Natural killer cell (primary cell): ENCODE results near the gene TMEM88. TPM values are rescaled to one million over a fixed set of nuclear protein-coding genes. Genes with fewer than 3 reads are reported as not detected.

Experiments
- ATAC-seq, 3 donors: fragments of 150-1000 bp in 2 of 3; fragments of 200-7000 bp in 1 of 3; cut with Tn5 transposase; 1 replicate in 1 of 3; 2 replicates in 2 of 3; pipeline ENCODE4 v1.10.0; 2021; ENCODE audit warnings: mild to moderate bottlenecking in 2 of 3, moderate library complexity in 2 of 3
- DNase-seq, 2 donors: peaks; one replicate each; pipeline versions ENCODE4 v3.0.0 to v3.0.0-alpha.2; 2013 to 2021; ENCODE audit warnings: mixed read lengths in 1 of 2
- H3K27ac ChIP-seq: one replicate; pipeline ENCODE4 v1.5.1; 2013; ENCODE audit warnings: mild to moderate bottlenecking, low read length
- H3K27me3 ChIP-seq: one replicate; pipeline ENCODE4 v1.6.1; 2013; ENCODE audit warnings: low read length; ENCODE audit not compliant: control insufficient read depth, insufficient read depth
- H3K36me3 ChIP-seq: one replicate; pipeline ENCODE4 v1.6.1; 2013; ENCODE audit warnings: low read length; ENCODE audit not compliant: control insufficient read depth, insufficient read depth
- H3K4me1 ChIP-seq: one replicate; pipeline ENCODE4 v1.6.1; 2013; ENCODE audit warnings: low read length; ENCODE audit not compliant: control insufficient read depth, insufficient read depth
- H3K4me3 ChIP-seq: one replicate; pipeline ENCODE4 v1.5.1; 2013; ENCODE audit warnings: low read length
- H3K9me3 ChIP-seq: one replicate; pipeline ENCODE4 v1.6.1; 2013; ENCODE audit warnings: low read length; ENCODE audit not compliant: control insufficient read depth, insufficient read depth
- H3K27ac Mint-ChIP-seq, 2 donors: one replicate each; pipeline ENCODE4 v1.8.0; 2022; ENCODE audit warnings: mild to moderate bottlenecking in 2 of 2, mixed read lengths in 2 of 2, moderate library complexity in 1 of 2
- H3K27me3 Mint-ChIP-seq, 2 donors: one replicate each; pipeline ENCODE4 v1.8.0; 2022; ENCODE audit warnings: low read depth in 2 of 2, mixed read lengths in 2 of 2
- H3K36me3 Mint-ChIP-seq: one replicate; pipeline ENCODE4 v1.8.0; 2022; ENCODE audit warnings: mixed read lengths
- H3K4me1 Mint-ChIP-seq, 2 donors: one replicate each; pipeline ENCODE4 v1.8.0; 2022; ENCODE audit warnings: mixed read lengths in 2 of 2
- H3K4me3 Mint-ChIP-seq: one replicate; pipeline ENCODE4 v1.8.0; 2022; ENCODE audit warnings: mild to moderate bottlenecking, moderate library complexity, mixed read lengths
- H3K9me3 Mint-ChIP-seq, 2 donors: one replicate each; pipeline ENCODE4 v1.8.0; 2022; ENCODE audit warnings: mixed read lengths in 2 of 2
- WGBS: methylation state at CpG from one replicate; pipeline ENCODE4 v1.1.7; 2013; ENCODE audit warnings: missing lambda C conversion rate; ENCODE audit not compliant: insufficient coverage; 5-methylcytosine and 5-hydroxymethylcytosine counted together
- intact Hi-C: fragments of 100-400 bp; cut with micrococcal nuclease; formaldehyde crosslinking; loops from one replicate; pipeline ENCODE4 v1.14.2; 2022
- total RNA-seq, 4 donors: library from RNA; stranded (reverse); fragments of 120-200 nt in 1 of 4; gene quantifications; one replicate each; pipeline versions ENCODE4 v1.2.3 to v1.2.4, GENCODE V29; 2013 to 2022
- TF ChIP-seq, protein P1 (sequence below): fragments of 200-600 bp; IDR thresholded peaks from one replicate; pipeline ENCODE4 v1.8.0; 2022; ENCODE audit warnings: antibody characterized with exemption

The TMEM88 gene
- total RNA-seq, 3 donors from 2014 or later (not counting 1 experiment from before 2014, with no cell fraction given): 12.7 to 45.5 (median 27.6) TPM

DNA sequence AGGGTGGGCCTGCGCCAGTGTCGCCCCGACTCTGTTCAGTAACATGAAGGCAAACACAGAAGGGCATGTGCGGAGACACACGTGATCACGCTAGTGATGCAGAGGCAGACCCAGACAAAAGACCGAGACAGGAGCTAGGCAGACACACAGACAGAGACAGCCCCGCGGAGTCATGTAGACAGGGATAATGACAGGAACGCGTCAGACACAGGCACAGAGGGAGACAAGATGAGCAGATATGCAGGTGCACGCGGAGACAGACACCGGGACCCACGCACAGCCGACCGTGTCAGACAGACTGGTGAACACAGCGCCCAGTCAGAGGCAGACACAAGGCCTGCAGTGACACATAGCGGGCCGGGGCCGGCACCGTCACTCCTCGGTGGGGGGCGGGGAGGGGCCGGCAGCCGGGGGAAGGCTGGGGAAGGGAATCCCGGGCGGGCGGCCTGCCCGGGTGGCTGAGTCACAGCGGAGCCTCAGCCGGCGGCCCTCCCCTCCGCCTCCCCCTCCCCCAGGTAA lies 13.4 kb upstream of the TMEM88 start:
- Mint-ChIP-seq H3K36me3 (no peaks in the 10 kb centered on the region), H3K4me3 (peak overlapping the region; percentile 100), H3K27me3 (peaks cover 0 to 5% of the 10 kb centered on the region in 2 donors), H3K9me3 (no peaks in the 10 kb centered on the region), H3K4me1 (peaks cover 62 to 88% of the 10 kb centered on the region in 2 donors), H3K27ac (peak overlapping the region; percentile 100)
- Histone ChIP-seq H3K4me1 (peaks cover 70% of the 10 kb centered on the region), H3K27ac (peak overlapping the region; percentile 100), H3K36me3 (peaks cover 2% of the 10 kb centered on the region), H3K4me3 (peak overlapping the region; percentile 92), H3K27me3 (no peaks in the 10 kb centered on the region), H3K9me3 (no peaks in the 10 kb centered on the region)
- peak in 1 of 2 donors; percentile 96 for DNase-seq
- TF ChIP-seq, protein P1, sequence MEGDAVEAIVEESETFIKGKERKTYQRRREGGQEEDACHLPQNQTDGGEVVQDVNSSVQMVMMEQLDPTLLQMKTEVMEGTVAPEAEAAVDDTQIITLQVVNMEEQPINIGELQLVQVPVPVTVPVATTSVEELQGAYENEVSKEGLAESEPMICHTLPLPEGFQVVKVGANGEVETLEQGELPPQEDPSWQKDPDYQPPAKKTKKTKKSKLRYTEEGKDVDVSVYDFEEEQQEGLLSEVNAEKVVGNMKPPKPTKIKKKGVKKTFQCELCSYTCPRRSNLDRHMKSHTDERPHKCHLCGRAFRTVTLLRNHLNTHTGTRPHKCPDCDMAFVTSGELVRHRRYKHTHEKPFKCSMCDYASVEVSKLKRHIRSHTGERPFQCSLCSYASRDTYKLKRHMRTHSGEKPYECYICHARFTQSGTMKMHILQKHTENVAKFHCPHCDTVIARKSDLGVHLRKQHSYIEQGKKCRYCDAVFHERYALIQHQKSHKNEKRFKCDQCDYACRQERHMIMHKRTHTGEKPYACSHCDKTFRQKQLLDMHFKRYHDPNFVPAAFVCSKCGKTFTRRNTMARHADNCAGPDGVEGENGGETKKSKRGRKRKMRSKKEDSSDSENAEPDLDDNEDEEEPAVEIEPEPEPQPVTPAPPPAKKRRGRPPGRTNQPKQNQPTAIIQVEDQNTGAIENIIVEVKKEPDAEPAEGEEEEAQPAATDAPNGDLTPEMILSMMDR: no peak
- 13% methylated on average over 34 of the region's 34 CpGs for WGBS
- ATAC-seq: peak; percentile 41 to 62 (median 46)
- intact Hi-C loops: loop anchor here (5.0 to 10.0 kb wide), 6 partner anchors 91 to 534 kb away; partner anchors contain the start of genes CNTROB, CTC1, EIF5A and PFAS

DNA sequence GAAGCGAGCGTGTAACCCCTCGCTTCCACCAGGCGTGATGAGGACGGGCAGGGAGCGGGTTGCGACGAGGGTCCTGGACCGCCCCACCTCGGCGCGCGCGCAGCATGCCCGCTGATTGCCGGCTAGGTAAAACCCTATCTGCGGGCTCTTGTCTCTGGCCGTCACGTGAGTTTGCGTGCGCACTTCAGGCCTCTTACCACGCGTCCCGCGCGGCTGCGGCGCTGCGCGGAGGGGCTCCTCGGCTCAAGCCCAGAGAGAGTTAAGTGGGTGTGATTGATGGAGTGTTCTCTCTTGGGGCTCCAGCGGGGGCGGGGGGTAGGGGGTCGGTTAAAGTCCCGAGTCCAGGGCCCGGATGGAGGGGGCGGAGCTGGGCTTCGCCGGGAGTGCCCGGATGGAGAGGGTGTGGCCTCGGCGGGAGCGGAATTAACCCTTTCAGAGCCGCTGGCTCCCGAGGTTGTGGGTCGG lies 12.9 kb upstream of the TMEM88 start:
- peaks cover 58 to 88% of the 10 kb centered on the region in 2 donors for H3K4me1 Mint-ChIP-seq
- Histone ChIP-seq H3K9me3 (no peaks in the 10 kb centered on the region), H3K27me3 (no peaks in the 10 kb centered on the region), H3K4me1 (peaks cover 65% of the 10 kb centered on the region), H3K27ac (peak overlapping the region; percentile 100), H3K4me3 (peak overlapping the region; percentile 92), H3K36me3 (peaks cover 2% of the 10 kb centered on the region)
- peaks cover 0 to 4% of the 10 kb centered on the region in 2 donors for H3K27me3 Mint-ChIP-seq
- no peaks in the 10 kb centered on the region for H3K9me3 Mint-ChIP-seq
- TF ChIP-seq, protein P1: no peak
- DNase-seq (peak; percentile 90), ATAC-seq (peak; percentile 17 to 43 (median 19))
- H3K36me3 Mint-ChIP-seq: no peaks in the 10 kb centered on the region
- H3K4me3 Mint-ChIP-seq: peak overlapping the region; percentile 100
- H3K27ac Mint-ChIP-seq: peak overlapping the region; percentile 100
- WGBS: 0% methylated on average over 46 of the region's 46 CpGs
- intact Hi-C loops: loop anchor here (1.0 to 10.0 kb wide), 9 partner anchors 8 to 535 kb away; partner anchors contain the start of genes CNTROB, CTC1, EIF5A and KDM6B

DNA sequence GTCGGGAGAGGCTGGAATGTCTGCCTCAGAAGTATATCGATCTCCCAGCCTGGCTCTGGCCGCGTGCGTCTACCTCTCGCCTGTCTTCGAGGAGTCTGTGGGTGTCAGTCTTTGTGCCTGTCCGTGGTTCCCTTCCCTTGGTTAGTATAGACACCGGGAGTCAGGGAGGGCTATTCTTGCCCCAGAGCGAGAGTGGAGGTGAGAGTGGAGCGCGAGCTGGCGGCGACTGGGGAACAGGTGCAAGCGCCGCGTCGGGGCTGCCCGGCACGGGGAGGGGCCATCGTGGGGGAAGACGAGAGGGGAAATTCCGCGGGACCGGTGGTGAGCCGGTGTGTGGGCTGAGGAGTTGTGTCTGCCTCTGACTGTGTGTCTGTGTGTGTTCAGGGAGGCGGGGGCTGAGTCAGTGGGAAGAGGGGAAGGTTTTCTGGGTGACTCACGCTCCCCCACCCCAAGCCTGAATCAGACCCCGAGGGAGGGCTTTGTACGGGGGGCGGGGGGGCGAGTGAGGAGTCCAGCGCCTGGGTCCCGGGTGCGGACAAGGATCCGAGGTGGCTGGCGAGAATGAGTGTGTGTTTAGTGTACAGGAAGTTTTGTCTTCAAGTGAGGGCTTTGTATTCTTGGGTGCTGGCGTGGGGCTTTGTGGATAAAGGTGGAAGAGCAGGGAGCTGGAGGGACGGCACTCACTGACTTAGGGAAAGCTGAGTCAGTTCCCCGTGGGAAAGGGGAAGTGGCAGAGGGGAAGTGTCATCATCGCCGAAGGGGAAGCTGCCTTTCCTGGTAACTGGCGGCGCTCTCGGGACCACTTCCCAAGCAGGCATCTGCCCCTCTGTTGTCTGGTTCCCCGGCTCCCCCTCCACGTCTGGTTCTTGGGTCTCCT lies 12.2 kb upstream of the TMEM88 start:
- Histone ChIP-seq H3K27ac (peak overlapping the region; percentile 100), H3K4me3 (peak overlapping the region; percentile 92), H3K9me3 (no peaks in the 10 kb centered on the region), H3K36me3 (peaks cover 2% of the 10 kb centered on the region), H3K4me1 (peaks cover 61% of the 10 kb centered on the region), H3K27me3 (no peaks in the 10 kb centered on the region)
- peak; percentile 95 to 98 for DNase-seq
- H3K4me1 Mint-ChIP-seq: peaks cover 51 to 86% of the 10 kb centered on the region in 2 donors
- TF ChIP-seq, protein P1: no peak
- peaks cover 0 to 2% of the 10 kb centered on the region in 2 donors for H3K27me3 Mint-ChIP-seq
- intact Hi-C loops: loop anchor here (1.0 to 10.0 kb wide), 9 partner anchors 8 to 535 kb away; partner anchors contain the start of genes CNTROB, CTC1, EIF5A and KDM6B
- H3K27ac Mint-ChIP-seq: peak overlapping the region; percentile 100
- WGBS: under 1% methylated on average over 47 of the region's 47 CpGs
- peak overlapping the region; percentile 100 for H3K4me3 Mint-ChIP-seq
- peak; percentile 44 to 70 (median 55) for ATAC-seq
- no peaks in the 10 kb centered on the region for H3K9me3 Mint-ChIP-seq
- no peaks in the 10 kb centered on the region for H3K36me3 Mint-ChIP-seq
